Keratinocyte (primary cell): ENCODE measurements around the gene CYP1A1.

Source experiments
- CTCF ChIP-seq, 3 experiments: IDR thresholded peaks in 1 of 3; conservative IDR thresholded peaks in 1 of 3; optimal IDR thresholded peaks in 1 of 3; 2 replicates in 2 of 3; 3 replicates in 1 of 3; pipeline versions ENCODE3 to v1.5.1; 2011; ENCODE audit warnings: low read length in 3 of 3, mild to moderate bottlenecking in 3 of 3, moderate library complexity in 2 of 3, control low read depth in 1 of 3, inconsistent platforms in 1 of 3; ENCODE audit not compliant: insufficient read depth in 2 of 3; ENCODE audit errors: extremely low read depth in 1 of 3
- EZH2 ChIP-seq: IDR thresholded peaks from one replicate; pipeline ENCODE4 v1.6.1; 2012; ENCODE audit warnings: inconsistent platforms, mild to moderate bottlenecking, low read length, moderate library complexity

DNA sequence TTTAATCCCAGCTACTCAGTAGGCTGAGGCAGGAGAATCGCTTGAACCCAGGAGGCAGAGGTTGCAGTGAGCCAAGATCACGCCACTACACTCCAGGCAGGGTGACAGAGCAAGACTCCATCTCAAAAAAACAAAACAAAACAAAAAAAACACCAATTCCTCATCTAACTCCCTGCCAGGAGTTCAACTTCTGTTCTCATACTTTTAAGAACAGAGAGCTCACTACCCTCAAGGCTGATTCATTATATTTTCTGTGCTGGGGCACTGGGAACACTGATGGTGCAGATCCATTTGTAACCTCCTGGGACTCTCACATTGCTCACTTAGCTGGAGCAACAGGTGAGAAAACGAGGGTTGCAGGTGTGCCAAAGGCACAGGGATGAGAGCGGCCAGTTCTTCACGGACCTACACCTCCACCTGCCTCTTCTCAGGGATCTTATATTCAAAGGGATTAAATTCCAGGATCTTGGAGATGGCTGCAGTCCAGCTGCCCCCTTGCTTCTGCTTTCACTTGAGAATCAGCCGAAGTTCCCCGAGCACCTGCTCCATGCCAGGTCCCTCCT lies 44.2 kb upstream of the CYP1A1 start:
- TF ChIP-seq CTCF (optimal IDR thresholded peaks at IDR 0.05 in 1 of 3, IDR thresholded peaks at IDR 0.05 in 1 of 3, conservative IDR thresholded peaks at IDR 0.05 in 1 of 3; ENCODE audit: extremely low read depth in 1 of 3, insufficient read depth in 2 of 3, low read length in 3 of 3) = no peak
- TF ChIP-seq EZH2 = no peak
